NCI-H187 (cell line): ENCODE results near the gene SH3BP4.

ENCODE experiments used
- DNase-seq, 2 experiments: peaks; one replicate each; lab custom pipeline; 2025; lab: John Stamatoyannopoulos, UW

SH3BP4 gene

GRCh38 chr2:234998404-234999211, 46.8 kb downstream of the SH3BP4 start:
- DNase-seq = no peak

GRCh38 chr2:234999740-235000425, 48.1 kb downstream of the SH3BP4 start:
- DNase-seq = no peak

GRCh38 chr2:235000426-235001236, 48.8 kb downstream of the SH3BP4 start:
- DNase-seq = no peak

GRCh38 chr2:235001237-235002133, 49.7 kb downstream of the SH3BP4 start:
- no peak for DNase-seq

- no peak for DNase-seq
These were observed 50.6 kb downstream of the SH3BP4 start for GRCh38 chr2:235002198-235003095.

- DNase-seq = no peak
These were observed 51.4 kb downstream of the SH3BP4 start for GRCh38 chr2:235003096-235003775.

GRCh38 chr2:235004329-235004903, 52.6 kb downstream of the SH3BP4 start:
- no peak for DNase-seq

- no peak for DNase-seq
These were observed 53.2 kb downstream of the SH3BP4 start for GRCh38 chr2:235005023-235005422.

- no peak for DNase-seq
These were observed 53.9 kb downstream of the SH3BP4 start for GRCh38 chr2:235005603-235006259.

- no peak for DNase-seq
These were observed 54.6 kb downstream of the SH3BP4 start for GRCh38 chr2:235006461-235006860.

GRCh38 chr2:235006986-235007385, 55.2 kb downstream of the SH3BP4 start:
- no peak for DNase-seq

- DNase-seq = no peak
These were observed 56.0 kb downstream of the SH3BP4 start for GRCh38 chr2:235007664-235008457.

- DNase-seq = no peak
These were observed 56.8 kb downstream of the SH3BP4 start for GRCh38 chr2:235008584-235009044.

- no peak for DNase-seq
These were observed 57.3 kb downstream of the SH3BP4 start for GRCh38 chr2:235009081-235009480.

- no peak for DNase-seq
These were observed 58.4 kb downstream of the SH3BP4 start for GRCh38 chr2:235010117-235010714.

GRCh38 chr2:235011607-235011928, 59.8 kb downstream of the SH3BP4 start:
- no peak for DNase-seq

GRCh38 chr2:235011929-235012631, 60.3 kb downstream of the SH3BP4 start:
- no peak for DNase-seq
